A673 (cell line): ENCODE measurements around the gene NAV2. TPM values are rescaled to one million over a fixed set of nuclear protein-coding genes. Genes with fewer than 3 reads are reported as not detected.

ENCODE experiments used
- BruUV-seq: library from RNA; stranded (reverse); fragments of 400-500 nt; replicated peaks from 2 replicates; lab custom pipeline; 2021; lab: Mats Ljungman, UMichigan
- CTCF ChIA-PET: fragments of 300-600 bp; sonication (Branson Sonifier 250); formaldehyde crosslinking; loops from one replicate; lab custom pipeline; 2022; ENCODE audit warnings: antibody characterized with exemption; lab: Charles Lee
- POLR2A ChIA-PET: fragments of 300-600 bp; sonication (Branson Sonifier 250); formaldehyde crosslinking; loops from one replicate; lab custom pipeline; 2022; ENCODE audit warnings: antibody characterized with exemption; ENCODE audit not compliant: low non-redundant PET; lab: Charles Lee
- DNase-seq: peaks from one replicate; pipeline ENCODE4 v3.0.0-alpha.2; 2015; ENCODE audit warnings: low spot score
- H3K27ac ChIP-seq: fragments of 200-600 bp; sonication (generic); 2 replicates; pipeline ENCODE4 v1.5.1; 2016; ENCODE audit warnings: mixed run types, low read depth, mild to moderate bottlenecking, mixed read lengths, antibody characterized with exemption, low read length; ENCODE audit not compliant: poor library complexity, severe bottlenecking
- H3K27me3 ChIP-seq: fragments of 200-600 bp; sonication (generic); replicated peaks from 2 replicates; pipeline ENCODE4 v1.6.1; 2017; ENCODE audit warnings: mixed run types, low read depth, mild to moderate bottlenecking, mixed read lengths, antibody characterized with exemption, low read length; ENCODE audit not compliant: insufficient read depth, poor library complexity
- H3K36me3 ChIP-seq: fragments of 200-600 bp; sonication (generic); 2 replicates; pipeline ENCODE4 v1.6.1; 2016; ENCODE audit warnings: mixed run types, mild to moderate bottlenecking, mixed read lengths, antibody characterized with exemption, low read length; ENCODE audit not compliant: insufficient read depth, poor library complexity, severe bottlenecking
- H3K4me1 ChIP-seq: fragments of 200-600 bp; sonication (generic); 2 replicates; pipeline ENCODE4 v1.6.1; 2017; ENCODE audit warnings: mixed run types, mild to moderate bottlenecking, mixed read lengths, antibody characterized with exemption, low read length; ENCODE audit not compliant: insufficient read depth, poor library complexity, severe bottlenecking
- H3K4me3 ChIP-seq: fragments of 200-600 bp; sonication (generic); 2 replicates; pipeline ENCODE4 v1.5.1; 2016; ENCODE audit warnings: low read depth, mixed run types, mild to moderate bottlenecking, mixed read lengths, low read length; ENCODE audit not compliant: poor library complexity, severe bottlenecking
- H3K9me3 ChIP-seq: fragments of 200-600 bp; sonication (generic); 2 replicates; pipeline ENCODE4 v1.6.1; 2016; ENCODE audit warnings: mixed run types, low read depth, mild to moderate bottlenecking, mixed read lengths, antibody characterized with exemption, low read length; ENCODE audit not compliant: poor library complexity, severe bottlenecking
- CTCF ChIP-seq: fragments of 300-800, 200-600 bp; sonication (generic); conservative IDR thresholded peaks from 2 replicates; pipeline ENCODE4 v1.5.1; 2017; ENCODE audit warnings: low read depth, mild to moderate bottlenecking, antibody characterized with exemption, low read length, moderate library complexity, mixed read lengths
- EZH2 ChIP-seq: fragments of 200-600 bp; sonication (generic); IDR thresholded peaks from 2 replicates; pipeline ENCODE4 v1.6.1; 2017; ENCODE audit warnings: borderline replicate concordance, low read depth, mild to moderate bottlenecking, mixed read lengths, antibody characterized with exemption, low read length; ENCODE audit not compliant: poor library complexity, severe bottlenecking
- intact Hi-C: fragments of 100-400 bp; cut with micrococcal nuclease; formaldehyde crosslinking; loops from one replicate; pipeline ENCODE4 v1.10.0; 2022; ENCODE audit not compliant: unreplicated experiment
- total RNA-seq: library from RNA; stranded (reverse); gene quantifications from 2 replicates; pipeline ENCODE4 v1.2.3, GENCODE V29; 2021

The NAV2 gene
- total RNA-seq, 1 experiment from 2014 or later = not detected

- CTCF ChIA-PET = interaction anchor here (0.6 kb wide), 1 partner anchor 1253 kb away, joined by 3 read pairs; no protein-coding TSS in a partner anchor
- intact Hi-C loops = no loop called here
- Histone ChIP-seq H3K27ac (no peak overlapping the region), H3K4me3 (no peak overlapping the region), H3K36me3 (no peaks in the 10 kb centered on the region), H3K4me1 (no peaks in the 10 kb centered on the region), H3K27me3 (no peaks in the 10 kb centered on the region), H3K9me3 (no peaks in the 10 kb centered on the region)
- TF ChIP-seq EZH2 = no peak
- no TSS peak for BruUV-seq
- POLR2A ChIA-PET = no interaction called here
- no peak for DNase-seq
Observed at GRCh38 chr11:20056109-20056949, 343.7 kb downstream of the NAV2 start.

- BruUV-seq = no TSS peak
- POLR2A ChIA-PET = no interaction called here
- H3K27ac ChIP-seq = no peak overlapping the region
- H3K4me3 ChIP-seq = no peak overlapping the region
- H3K36me3 ChIP-seq = no peaks in the 10 kb centered on the region
- H3K4me1 ChIP-seq = no peaks in the 10 kb centered on the region
- no peaks in the 10 kb centered on the region for H3K9me3 ChIP-seq
- DNase-seq = no peak
- intact Hi-C loops = no loop called here
- no peak for TF ChIP-seq EZH2
- TF ChIP-seq CTCF = no peak
- CTCF ChIA-PET = interaction anchor here (0.6 kb wide), 1 partner anchor 1254 kb away, joined by 3 read pairs; no protein-coding TSS in a partner anchor
- no peaks in the 10 kb centered on the region for H3K27me3 ChIP-seq
Observed at GRCh38 chr11:20056950-20057943, 344.6 kb downstream of the NAV2 start.

- H3K27me3 ChIP-seq = no peaks in the 10 kb centered on the region
- BruUV-seq = no TSS peak
- TF ChIP-seq EZH2 (no peak), CTCF (no peak)
- no peak overlapping the region for H3K27ac ChIP-seq
- intact Hi-C loops = no loop called here
- DNase-seq = no peak
- CTCF ChIA-PET = no interaction called here
- no peaks in the 10 kb centered on the region for H3K4me1 ChIP-seq
- H3K9me3 ChIP-seq = no peaks in the 10 kb centered on the region
- POLR2A ChIA-PET = no interaction called here
- no peaks in the 10 kb centered on the region for H3K36me3 ChIP-seq
- no peak overlapping the region for H3K4me3 ChIP-seq
Observed at GRCh38 chr11:20058749-20059458, 346.3 kb downstream of the NAV2 start.
